Anterior cingulate cortex (tissue), 58 donors: ENCODE results near the gene SGPL1.
A peak's percentile ranks its signal among the peaks of the same experiment; 100 is the strongest.

Experiments used
- DNase-seq, 58 donors: peaks; one replicate each; lab custom pipeline; 2025; lab: John Stamatoyannopoulos, UW

The SGPL1 gene

GRCh38 chr10:70872291-70872690, 56.5 kb downstream of the SGPL1 start:
- no peak for DNase-seq

- no peak for DNase-seq
These were observed 58.3 kb downstream of the SGPL1 start for GRCh38 chr10:70874061-70874460.

- no peak for DNase-seq
These were observed 63.5 kb downstream of the SGPL1 start for GRCh38 chr10:70879207-70879606.

GRCh38 chr10:70880077-70880534, 64.4 kb downstream of the SGPL1 start:
- DNase-seq, result peak in 52 of 58 donors; percentile 9 to 85 (median 65)

GRCh38 chr10:70884741-70885140, 69.0 kb downstream of the SGPL1 start:
- DNase-seq, result no peak

- DNase-seq, result no peak
These were observed 69.7 kb downstream of the SGPL1 start for GRCh38 chr10:70885481-70885880.

GRCh38 chr10:70885931-70886903, 70.5 kb downstream of the SGPL1 start:
- no peak for DNase-seq

GRCh38 chr10:70886921-70887665, 71.3 kb downstream of the SGPL1 start:
- DNase-seq, result peak in 1 of 58 donors; percentile 35

- peak in 49 of 58 donors; percentile 13 to 74 (median 58) for DNase-seq
These were observed 72.4 kb downstream of the SGPL1 start, which contains the start of gene PCBD1 for GRCh38 chr10:70887804-70888800. Gene PCBD1 (minus strand): TSS chr10:70888565. CDS start chr10:70888533, 32 bp downstream.

- no peak for DNase-seq
These were observed 73.5 kb downstream of the SGPL1 start for GRCh38 chr10:70889291-70889690.

- DNase-seq, result peak in 42 of 58 donors; percentile 10 to 80 (median 40)
These were observed 75.2 kb downstream of the SGPL1 start for GRCh38 chr10:70890917-70891431.

GRCh38 chr10:70891627-70892026, 75.9 kb downstream of the SGPL1 start:
- DNase-seq, result no peak

- no peak for DNase-seq
These were observed 76.9 kb downstream of the SGPL1 start for GRCh38 chr10:70892631-70893030.

GRCh38 chr10:70893227-70894006, 77.7 kb downstream of the SGPL1 start:
- no peak for DNase-seq

GRCh38 chr10:70894416-70894815, 78.7 kb downstream of the SGPL1 start:
- no peak for DNase-seq

GRCh38 chr10:70896551-70896950, 80.8 kb downstream of the SGPL1 start:
- DNase-seq, result no peak

- no peak for DNase-seq
These were observed 82.9 kb downstream of the SGPL1 start for GRCh38 chr10:70898687-70899086.

- no peak for DNase-seq
These were observed 83.3 kb downstream of the SGPL1 start for GRCh38 chr10:70899096-70899495.
